Measurements from ENCODE around the gene LRBA. TPM values are rescaled to one million over a fixed set of nuclear protein-coding genes. Genes with fewer than 3 reads are reported as not detected.

The LRBA gene
- polyA plus RNA-seq, 2 of the 4 experiments (the other 2 are of a cell fraction) = 10.7 to 25.1 TPM

DNA sequence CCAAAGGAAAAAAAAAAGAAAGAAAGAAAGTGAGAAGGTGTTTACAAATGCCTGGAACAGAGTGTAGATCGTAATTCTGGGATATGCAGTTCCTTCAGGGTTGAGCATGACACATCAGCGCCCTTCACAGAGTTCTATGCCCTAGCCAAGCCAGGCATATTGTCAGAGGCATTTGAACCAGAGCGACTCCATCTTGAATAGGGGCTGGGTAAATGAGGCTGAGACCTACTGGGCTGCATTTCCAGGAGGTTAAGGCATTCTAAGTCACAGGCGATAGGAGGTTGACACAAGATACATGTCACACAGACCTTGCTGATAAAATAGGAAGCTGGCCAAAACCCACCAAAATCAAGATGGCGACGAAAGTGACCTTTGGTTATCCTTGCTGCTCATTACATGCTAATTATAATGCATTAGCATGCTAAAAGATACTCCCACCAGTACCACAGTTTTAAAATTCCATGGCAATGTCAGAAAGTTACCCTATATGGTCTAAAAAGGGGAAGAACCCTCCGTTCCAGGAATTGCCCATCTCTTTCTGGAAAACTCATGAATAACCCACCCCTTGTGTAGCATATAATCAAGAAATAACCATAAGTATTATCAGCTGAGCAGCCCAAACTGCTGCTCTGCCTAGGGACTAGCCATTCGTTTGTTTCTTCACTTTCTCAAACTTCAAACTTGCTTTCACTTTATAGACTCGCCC lies 23.5 kb upstream of the LRBA start:
- H3K4me1 ChIP-seq = no peaks in the 10 kb centered on the region
- ChIA-PET POLR2A (no interaction called here), CTCF (no interaction called here)
- TF ChIP-seq, protein P1, sequence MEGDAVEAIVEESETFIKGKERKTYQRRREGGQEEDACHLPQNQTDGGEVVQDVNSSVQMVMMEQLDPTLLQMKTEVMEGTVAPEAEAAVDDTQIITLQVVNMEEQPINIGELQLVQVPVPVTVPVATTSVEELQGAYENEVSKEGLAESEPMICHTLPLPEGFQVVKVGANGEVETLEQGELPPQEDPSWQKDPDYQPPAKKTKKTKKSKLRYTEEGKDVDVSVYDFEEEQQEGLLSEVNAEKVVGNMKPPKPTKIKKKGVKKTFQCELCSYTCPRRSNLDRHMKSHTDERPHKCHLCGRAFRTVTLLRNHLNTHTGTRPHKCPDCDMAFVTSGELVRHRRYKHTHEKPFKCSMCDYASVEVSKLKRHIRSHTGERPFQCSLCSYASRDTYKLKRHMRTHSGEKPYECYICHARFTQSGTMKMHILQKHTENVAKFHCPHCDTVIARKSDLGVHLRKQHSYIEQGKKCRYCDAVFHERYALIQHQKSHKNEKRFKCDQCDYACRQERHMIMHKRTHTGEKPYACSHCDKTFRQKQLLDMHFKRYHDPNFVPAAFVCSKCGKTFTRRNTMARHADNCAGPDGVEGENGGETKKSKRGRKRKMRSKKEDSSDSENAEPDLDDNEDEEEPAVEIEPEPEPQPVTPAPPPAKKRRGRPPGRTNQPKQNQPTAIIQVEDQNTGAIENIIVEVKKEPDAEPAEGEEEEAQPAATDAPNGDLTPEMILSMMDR (IDR thresholded peaks at IDR 0.05) = no peak
- TF ChIP-seq TFCP2L1 (CRISPR knock-in tag; IDR thresholded peaks at IDR 0.05) = no peak
- TF ChIP-seq ZC3H11A (IDR thresholded peaks at IDR 0.05) = no peak
- TF ChIP-seq, protein P2, sequence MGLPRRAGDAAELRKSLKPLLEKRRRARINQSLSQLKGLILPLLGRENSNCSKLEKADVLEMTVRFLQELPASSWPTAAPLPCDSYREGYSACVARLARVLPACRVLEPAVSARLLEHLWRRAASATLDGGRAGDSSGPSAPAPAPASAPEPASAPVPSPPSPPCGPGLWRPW (IDR thresholded peaks at IDR 0.05) = no peak
- TF ChIP-seq CHD4 (IDR thresholded peaks at IDR 0.05; ENCODE audit: borderline replicate concordance) = no peak
- no peak for TF ChIP-seq SREBF2 (IDR thresholded peaks at IDR 0.05)
- no peak for TF ChIP-seq RARB (CRISPR knock-in tag; IDR thresholded peaks at IDR 0.05)
- no peak for TF ChIP-seq POLR2AphosphoS2 (conservative IDR thresholded peaks at IDR 0.05; ENCODE audit: low read length)
- no peak for TF ChIP-seq PHF8 (IDR thresholded peaks at IDR 0.05; ENCODE audit: borderline replicate concordance, low read depth)
- TF ChIP-seq JUNB (IDR thresholded peaks at IDR 0.05) = no peak
- FAIRE-seq (no peak), DNase-seq (ENCODE audit: low read depth in 1 of 2, low spot score in 1 of 2) (no peak), ATAC-seq (no peak)
- H3K4me2 ChIP-seq = no peak overlapping the region
- no peak overlapping the region for H3K4me3 ChIP-seq
- H3K9me3 ChIP-seq = no peaks in the 10 kb centered on the region
- WGBS (ENCODE audit: missing lambda C conversion rate) = 90% methylated on average over 9 of the region's 9 CpGs
- no peak overlapping the region for H3K27ac ChIP-seq

DNA sequence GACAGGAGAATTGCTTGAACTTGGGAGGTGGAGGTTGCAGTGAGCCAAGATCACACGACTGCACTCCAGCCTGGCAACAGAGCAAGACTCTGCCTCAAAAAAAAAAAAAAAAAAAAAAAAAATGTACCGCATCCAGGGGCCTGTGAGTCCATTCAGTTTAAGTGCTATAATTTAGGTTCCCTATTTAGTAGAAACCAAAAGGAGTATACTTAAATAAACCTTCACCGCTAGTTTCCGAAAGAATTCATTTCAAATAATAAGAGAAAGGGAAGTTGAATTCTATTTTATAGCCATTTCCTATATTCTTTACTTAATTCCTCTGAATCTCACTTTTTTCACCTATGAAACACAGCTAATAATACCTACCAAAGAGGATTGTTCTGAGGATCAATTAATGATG lies 20.8 kb upstream of the LRBA start:
- no peaks in the 10 kb centered on the region for H3K4me1 ChIP-seq
- FAIRE-seq = no peak
- TF ChIP-seq, protein P3, sequence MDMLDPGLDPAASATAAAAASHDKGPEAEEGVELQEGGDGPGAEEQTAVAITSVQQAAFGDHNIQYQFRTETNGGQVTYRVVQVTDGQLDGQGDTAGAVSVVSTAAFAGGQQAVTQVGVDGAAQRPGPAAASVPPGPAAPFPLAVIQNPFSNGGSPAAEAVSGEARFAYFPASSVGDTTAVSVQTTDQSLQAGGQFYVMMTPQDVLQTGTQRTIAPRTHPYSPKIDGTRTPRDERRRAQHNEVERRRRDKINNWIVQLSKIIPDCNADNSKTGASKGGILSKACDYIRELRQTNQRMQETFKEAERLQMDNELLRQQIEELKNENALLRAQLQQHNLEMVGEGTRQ (IDR thresholded peaks at IDR 0.05) = no peak
- TF ChIP-seq HDAC2 (IDR thresholded peaks at IDR 0.05) = no peak
- TF ChIP-seq, protein P4, sequence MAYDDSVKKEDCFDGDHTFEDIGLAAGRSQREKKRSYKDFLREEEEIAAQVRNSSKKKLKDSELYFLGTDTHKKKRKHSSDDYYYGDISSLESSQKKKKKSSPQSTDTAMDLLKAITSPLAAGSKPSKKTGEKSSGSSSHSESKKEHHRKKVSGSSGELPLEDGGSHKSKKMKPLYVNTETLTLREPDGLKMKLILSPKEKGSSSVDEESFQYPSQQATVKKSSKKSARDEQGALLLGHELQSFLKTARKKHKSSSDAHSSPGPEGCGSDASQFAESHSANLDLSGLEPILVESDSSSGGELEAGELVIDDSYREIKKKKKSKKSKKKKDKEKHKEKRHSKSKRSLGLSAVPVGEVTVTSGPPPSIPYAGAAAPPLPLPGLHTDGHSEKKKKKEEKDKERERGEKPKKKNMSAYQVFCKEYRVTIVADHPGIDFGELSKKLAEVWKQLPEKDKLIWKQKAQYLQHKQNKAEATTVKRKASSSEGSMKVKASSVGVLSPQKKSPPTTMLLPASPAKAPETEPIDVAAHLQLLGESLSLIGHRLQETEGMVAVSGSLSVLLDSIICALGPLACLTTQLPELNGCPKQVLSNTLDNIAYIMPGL (CRISPR knock-in tag; IDR thresholded peaks at IDR 0.05; ENCODE audit: borderline replicate concordance) = no peak
- TF ChIP-seq, protein P5, sequence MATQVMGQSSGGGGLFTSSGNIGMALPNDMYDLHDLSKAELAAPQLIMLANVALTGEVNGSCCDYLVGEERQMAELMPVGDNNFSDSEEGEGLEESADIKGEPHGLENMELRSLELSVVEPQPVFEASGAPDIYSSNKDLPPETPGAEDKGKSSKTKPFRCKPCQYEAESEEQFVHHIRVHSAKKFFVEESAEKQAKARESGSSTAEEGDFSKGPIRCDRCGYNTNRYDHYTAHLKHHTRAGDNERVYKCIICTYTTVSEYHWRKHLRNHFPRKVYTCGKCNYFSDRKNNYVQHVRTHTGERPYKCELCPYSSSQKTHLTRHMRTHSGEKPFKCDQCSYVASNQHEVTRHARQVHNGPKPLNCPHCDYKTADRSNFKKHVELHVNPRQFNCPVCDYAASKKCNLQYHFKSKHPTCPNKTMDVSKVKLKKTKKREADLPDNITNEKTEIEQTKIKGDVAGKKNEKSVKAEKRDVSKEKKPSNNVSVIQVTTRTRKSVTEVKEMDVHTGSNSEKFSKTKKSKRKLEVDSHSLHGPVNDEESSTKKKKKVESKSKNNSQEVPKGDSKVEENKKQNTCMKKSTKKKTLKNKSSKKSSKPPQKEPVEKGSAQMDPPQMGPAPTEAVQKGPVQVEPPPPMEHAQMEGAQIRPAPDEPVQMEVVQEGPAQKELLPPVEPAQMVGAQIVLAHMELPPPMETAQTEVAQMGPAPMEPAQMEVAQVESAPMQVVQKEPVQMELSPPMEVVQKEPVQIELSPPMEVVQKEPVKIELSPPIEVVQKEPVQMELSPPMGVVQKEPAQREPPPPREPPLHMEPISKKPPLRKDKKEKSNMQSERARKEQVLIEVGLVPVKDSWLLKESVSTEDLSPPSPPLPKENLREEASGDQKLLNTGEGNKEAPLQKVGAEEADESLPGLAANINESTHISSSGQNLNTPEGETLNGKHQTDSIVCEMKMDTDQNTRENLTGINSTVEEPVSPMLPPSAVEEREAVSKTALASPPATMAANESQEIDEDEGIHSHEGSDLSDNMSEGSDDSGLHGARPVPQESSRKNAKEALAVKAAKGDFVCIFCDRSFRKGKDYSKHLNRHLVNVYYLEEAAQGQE (IDR thresholded peaks at IDR 0.05) = no peak
- TF ChIP-seq FOSL2 (IDR thresholded peaks at IDR 0.05) = no peak
- TF ChIP-seq FOSL2 (CRISPR knock-in tag; IDR thresholded peaks at IDR 0.05) = no peak
- TF ChIP-seq ZC3H11A (IDR thresholded peaks at IDR 0.05) = no peak
- TF ChIP-seq EHMT2 (IDR thresholded peaks at IDR 0.05; ENCODE audit: low read depth) = no peak
- TF ChIP-seq MYC (IDR thresholded peaks at IDR 0.05; ENCODE audit: borderline replicate concordance, low read length) = no peak
- TF ChIP-seq FOSB (CRISPR knock-in tag; IDR thresholded peaks at IDR 0.05) = no peak
- no peak for TF ChIP-seq CHD4 (IDR thresholded peaks at IDR 0.05; ENCODE audit: borderline replicate concordance)
- TF ChIP-seq, protein P1 (IDR thresholded peaks at IDR 0.05) = no peak
- no peak for TF ChIP-seq HOXB5 (CRISPR knock-in tag; IDR thresholded peaks at IDR 0.05)
- no peak for TF ChIP-seq NR3C1 (IDR thresholded peaks at IDR 0.05)
- TF ChIP-seq POLR2A (IDR thresholded peaks at IDR 0.05; ENCODE audit: low read length) = no peak
- no peaks in the 10 kb centered on the region for H3K9me3 ChIP-seq
- no peak for DNase-seq (ENCODE audit: low read depth in 1 of 2, low spot score in 1 of 2)
- no peak overlapping the region for H3K4me3 ChIP-seq
- POLR2A ChIA-PET = interaction anchor here (0.7 kb wide), 1 partner anchor 1031 kb away, joined by 7 read pairs; no protein-coding TSS in a partner anchor
- no peak overlapping the region for H3K27ac ChIP-seq
- ATAC-seq = no peak
- CTCF ChIA-PET = no interaction called here
- H3K4me2 ChIP-seq = no peak overlapping the region
- 81% methylated on average over 4 of the region's 4 CpGs for WGBS (ENCODE audit: missing lambda C conversion rate)

Measured in A549 (cell line).